K562 (cell line): Measurements from ENCODE around the gene SLC16A10. TPM values are rescaled to one million over a fixed set of nuclear protein-coding genes. Genes with fewer than 3 reads are reported as not detected.

Experiments
- ATAC-seq: fragments of 200-7000 bp; cut with Tn5 transposase; 3 replicates; pipeline ENCODE4 v1.9.1; 2020; ENCODE audit warnings: moderate library complexity
- BruUV-seq: library from RNA; stranded (reverse); fragments of 400-500 nt; replicated peaks from 2 replicates; lab custom pipeline; 2021; lab: Mats Ljungman, UMichigan
- CTCF ChIA-PET: fragments of 300-600 bp; formaldehyde crosslinking; extraction: SDS; loops from one replicate; lab custom pipeline; 2021; ENCODE audit warnings: low intra/inter-chr PET ratio; lab: Yijun Ruan, JAX
- POLR2A ChIA-PET: fragments of 300-600, 350-650 bp; sonication (Branson Sonifier 250); formaldehyde crosslinking; extraction: SDS; loops from one replicate; lab custom pipeline; 2021; ENCODE audit warnings: antibody characterized with exemption, inconsistent platforms; lab: Yijun Ruan, JAX
- DNase-seq, 4 experiments: peaks; one replicate each; pipeline versions ENCODE4 v3.0.0 to v3.0.0-alpha.2; 2011 to 2018; ENCODE audit warnings: low spot score in 3 of 4, mixed read lengths in 3 of 4; ENCODE audit errors: extremely low read depth in 1 of 4
- FAIRE-seq: peaks from 2 replicates; lab custom pipeline; 2011; peaks lifted over from hg19 to GRCh38; lab: Jason Lieb, UNC
- H2AFZ ChIP-seq: 2 replicates; pipeline ENCODE4 v1.6.0; 2011; ENCODE audit warnings: low read depth, low read length, control low read depth, inconsistent platforms
- H3K27ac ChIP-seq: fragments of 200-600 bp; 3 replicates; pipeline ENCODE4 v1.8.0; 2011; ENCODE audit warnings: low read depth, mild to moderate bottlenecking, control low read depth, inconsistent platforms, low read length, moderate library complexity, mixed read lengths; ENCODE audit errors: extremely low read depth
- H3K27me3 ChIP-seq, 2 experiments: fragments of 300-600 bp in 1 of 2; 2 replicates in 1 of 2; 3 replicates in 1 of 2; pipeline versions ENCODE4 v1.6.0 to v1.8.0; 2011; ENCODE audit warnings: inconsistent platforms in 2 of 2, low read length in 2 of 2, mild to moderate bottlenecking in 1 of 2, mixed read lengths in 1 of 2, moderate library complexity in 1 of 2; ENCODE audit not compliant: control insufficient read depth in 2 of 2, insufficient read depth in 2 of 2
- H3K36me3 ChIP-seq: fragments of 300-600 bp; 3 replicates; pipeline ENCODE4 v1.8.0; 2011; ENCODE audit warnings: mild to moderate bottlenecking, low read length, inconsistent platforms; ENCODE audit not compliant: control insufficient read depth, insufficient read depth
- H3K4me1 ChIP-seq, 2 experiments: fragments of 200-600 bp in 1 of 2; replicated peaks in 1 of 2; 2 replicates in 1 of 2; 3 replicates in 1 of 2; pipeline versions ENCODE4 v1.5.1 to v1.8.0; 2011; ENCODE audit warnings: inconsistent platforms in 2 of 2, low read length in 2 of 2, mild to moderate bottlenecking in 1 of 2, mixed read lengths in 1 of 2, moderate library complexity in 1 of 2; ENCODE audit not compliant: control insufficient read depth in 2 of 2, insufficient read depth in 2 of 2
- H3K4me2 ChIP-seq: 2 replicates; pipeline ENCODE4 v1.6.1; 2011; ENCODE audit warnings: low read length, control low read depth, inconsistent platforms, mixed read lengths; ENCODE audit not compliant: insufficient read depth
- H3K4me3 ChIP-seq: fragments of 200-600 bp; sonication (generic), shearing (Covaris generic); 2 replicates; pipeline ENCODE4 v1.5.1; 2016; ENCODE audit warnings: control low read depth, inconsistent platforms
- H3K79me2 ChIP-seq: fragments of 200-600 bp; 3 replicates; pipeline ENCODE4 v1.8.0; 2011; ENCODE audit warnings: low read length, inconsistent platforms; ENCODE audit not compliant: control insufficient read depth, insufficient read depth
- H3K9ac ChIP-seq, 2 experiments: 2 replicates each; pipeline versions ENCODE4 v1.6.0 to v1.6.1; 2011; ENCODE audit warnings: low read depth in 2 of 2, low read length in 2 of 2, control low read depth in 1 of 2, inconsistent platforms in 1 of 2, mild to moderate bottlenecking in 1 of 2, mixed read lengths in 1 of 2; ENCODE audit not compliant: insufficient read depth in 1 of 2
- H3K9me1 ChIP-seq: one replicate; pipeline ENCODE4 v1.6.0; 2011; ENCODE audit warnings: inconsistent platforms, mild to moderate bottlenecking, low read length, moderate library complexity; ENCODE audit not compliant: control insufficient read depth, insufficient read depth
- H3K9me3 ChIP-seq: replicated peaks from 2 replicates; pipeline ENCODE4 v1.5.1; 2011; ENCODE audit warnings: low read depth, low read length, inconsistent platforms; ENCODE audit not compliant: control insufficient read depth, insufficient read depth
- H4K20me1 ChIP-seq: replicated peaks from 2 replicates; pipeline ENCODE4 v1.6.1; 2011; ENCODE audit warnings: low read length, inconsistent platforms, mixed read lengths; ENCODE audit not compliant: control insufficient read depth, insufficient read depth
- CCNT2 ChIP-seq: IDR thresholded peaks from 2 replicates; pipeline ENCODE4 v1.6.1; 2011; ENCODE audit warnings: borderline replicate concordance, low read depth, mild to moderate bottlenecking, moderate library complexity, mixed read lengths, low read length; ENCODE audit not compliant: insufficient read length; ENCODE audit errors: extremely low read depth
- ESRRA ChIP-seq: fragments of 450-650 bp; IDR thresholded peaks from 2 replicates; pipeline ENCODE4 v1.6.1; 2014; ENCODE audit warnings: low read depth, mild to moderate bottlenecking, moderate library complexity, borderline replicate concordance
- FOXM1 ChIP-seq, 2 experiments: fragments of 450-650 bp in 1 of 2; sonication (generic) in 1 of 2; formaldehyde crosslinking in 1 of 2; IDR thresholded peaks; 2 replicates each; pipeline versions ENCODE4 v1.6.1 to v1.9.0; 2017 to 2022; ENCODE audit warnings: low read depth in 2 of 2, mild to moderate bottlenecking in 2 of 2, missing genetic modification reagents in 1 of 2, moderate library complexity in 1 of 2
- KAT2B ChIP-seq: IDR thresholded peaks from one replicate; pipeline ENCODE4 v1.6.1; 2012; ENCODE audit warnings: low read depth, mild to moderate bottlenecking, control low read depth, inconsistent platforms, low read length, moderate library complexity
- MCM7 ChIP-seq, 2 experiments: fragments of 450-650 bp; IDR thresholded peaks; 2 replicates each; pipeline ENCODE4 v1.6.1; 2016 to 2018
- NFRKB ChIP-seq: fragments of 450-650 bp; IDR thresholded peaks from 2 replicates; pipeline ENCODE4 v1.6.1; 2016; ENCODE audit warnings: low read depth
- POLR2A ChIP-seq: fragments of 450-650 bp; conservative IDR thresholded peaks from 2 replicates; pipeline ENCODE4 v1.6.1; 2016
- SIRT6 ChIP-seq: IDR thresholded peaks from one replicate; pipeline ENCODE4 v1.6.1; 2012; ENCODE audit warnings: low read depth, mild to moderate bottlenecking, control low read depth, inconsistent platforms, low read length, moderate library complexity
- SMARCB1 ChIP-seq: IDR thresholded peaks from 2 replicates; pipeline ENCODE4 v1.6.1; 2011; ENCODE audit warnings: improper control_type of control experiment, low read depth; ENCODE audit not compliant: insufficient read length
- SMARCE1 ChIP-seq: fragments of 450-650 bp; IDR thresholded peaks from 2 replicates; pipeline ENCODE4 v1.7.1; 2016; ENCODE audit warnings: mild to moderate bottlenecking
- TSC22D4 ChIP-seq: fragments of 450-650 bp; IDR thresholded peaks from 2 replicates; pipeline ENCODE4 v1.6.1; 2016; ENCODE audit warnings: missing genetic modification characterization, missing biosample characterization, control low read depth
- WGBS: fragments of 100-300 bp; shearing (Covaris generic); methylation state at CpG from one replicate; pipeline ENCODE4 v1.1.6; 2016; ENCODE audit warnings: low coverage, mixed read lengths; ENCODE audit not compliant: insufficient coverage; ENCODE audit errors: missing lambda C conversion rate; 5-methylcytosine and 5-hydroxymethylcytosine counted together
- in situ Hi-C: fragments of 300-500 bp; cut with MboI; formaldehyde crosslinking; loops from 4 replicates; pipeline ENCODE4 v1.15.0; 2018; ENCODE audit warnings: inconsistent platforms, mixed read lengths
- intact Hi-C: fragments of 100-400 bp; cut with micrococcal nuclease; formaldehyde crosslinking; loops from 2 replicates; pipeline ENCODE4 v1.14.2; 2022
- polyA plus RNA-seq, 8 experiments: library from polyadenylated mRNA; depleted of rRNA in 4 of 8; stranded (reverse) in 5 of 8; unstranded in 3 of 8; fragments of >200 nt; fragmentation: Nextera tagmentation in 2 of 8; fragmentation: Illumina TruSeq in 1 of 8; extraction: Ambion mirVana in 2 of 8; extraction: Trizol in 1 of 8; gene quantifications; 2 replicates each; pipeline versions ENCODE4 v1.2.1 to v1.2.3, GENCODE V29; 2011 to 2014; ENCODE audit warnings: inconsistent platforms in 1 of 8, missing spikeins in 1 of 8
- total RNA-seq, 7 experiments: library from RNA; depleted of rRNA in 6 of 7; stranded (reverse); fragments of >200 nt in 6 of 7; fragmentation: Illumina TruSeq in 2 of 7; extraction: Trizol in 2 of 7; gene quantifications; 2 replicates each; pipeline versions ENCODE4 v1.2.1 to v1.2.3, GENCODE V29; 2011 to 2021; ENCODE audit warnings: low replicate concordance in 1 of 7
- TF ChIP-seq, protein P1 (sequence below): sonication (generic); formaldehyde crosslinking; IDR thresholded peaks from 2 replicates; pipeline ENCODE4 v1.8.0; 2022; ENCODE audit warnings: mild to moderate bottlenecking, missing genetic modification reagents
- TF ChIP-seq, protein P2 (sequence below): fragments of 250-450 bp; sonication (Bioruptor Pico); IDR thresholded peaks from 2 replicates; pipeline ENCODE4 v1.4.0; 2020
- TF ChIP-seq, protein P3 (sequence below): fragments of 250-450 bp; sonication (Bioruptor Pico); IDR thresholded peaks from 2 replicates; pipeline ENCODE4 v1.5.0; 2021; ENCODE audit warnings: mild to moderate bottlenecking, moderate library complexity

The SLC16A10 gene
- total and polyA plus RNA-seq, 9 of the 15 experiments (the other 6 are each of a cell fraction or from before 2014, with no cell fraction given), result 0.02 to 0.54 (median 0.24) TPM; not detected in 4

DNA sequence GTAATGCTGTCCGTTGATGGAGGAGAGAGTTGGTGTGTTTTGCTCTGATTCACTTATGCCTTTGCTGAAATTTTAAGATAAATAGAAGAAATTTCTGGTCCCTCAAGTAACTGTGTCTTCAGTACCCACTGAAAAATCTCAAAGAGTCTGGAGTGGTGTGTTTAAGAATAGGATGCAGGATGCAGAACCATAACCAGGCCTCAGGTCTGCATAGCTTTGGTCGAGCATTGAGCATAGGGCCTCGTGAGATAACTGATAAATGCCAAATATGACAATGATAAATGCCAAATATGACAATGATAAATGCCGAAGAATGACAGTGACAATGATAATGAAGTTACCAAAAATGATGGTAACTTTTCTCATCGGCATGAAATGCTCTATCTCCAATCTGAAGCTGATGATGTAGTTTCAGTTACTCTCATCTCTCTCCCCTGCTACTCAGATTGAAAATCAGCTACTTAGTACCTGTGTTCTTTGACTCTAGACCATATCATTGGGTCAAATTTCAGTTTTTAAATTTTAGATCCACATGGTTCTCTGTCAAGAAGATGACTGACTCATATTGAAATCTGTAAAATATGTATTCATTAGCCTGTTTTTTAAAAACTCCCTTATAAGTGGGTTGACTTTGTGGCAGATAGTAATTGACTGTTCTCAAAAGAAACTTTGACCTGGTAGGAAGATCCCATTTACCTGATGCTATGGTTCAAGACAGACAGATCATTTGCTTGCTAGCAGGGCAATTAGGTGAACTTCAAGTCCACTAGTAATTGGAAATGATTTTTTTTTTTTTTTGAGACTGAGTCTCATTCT is 96.6 kb downstream of the SLC16A10 start:
- Histone ChIP-seq H3K27me3 (peaks cover 7 to 11% of the 10 kb centered on the region in 2 experiments; a peak in 3 of 5 replicates), H3K36me3 (no peaks in the 10 kb centered on the region), H3K9me3 (no peaks in the 10 kb centered on the region), H2AFZ (no peak overlapping the region), H3K9me1 (no peaks in the 10 kb centered on the region), H4K20me1 (no peaks in the 10 kb centered on the region), H3K27ac (no peak overlapping the region), H3K4me2 (no peak overlapping the region), H3K4me1 (no peaks in the 10 kb centered on the region), H3K79me2 (no peaks in the 10 kb centered on the region), H3K4me3 (no peak overlapping the region), H3K9ac (no peak overlapping the region)
- in situ Hi-C loops, result no loop called here
- 2% methylated on average over 5 of the region's 5 CpGs for WGBS
- ATAC-seq, result no peak
- no peak for FAIRE-seq
- CTCF ChIA-PET, result no interaction called here
- intact Hi-C loops, result no loop called here
- no TSS peak for BruUV-seq
- POLR2A ChIA-PET, result interaction anchor here (1.3 kb wide), 1 partner anchor 32 kb away, joined by 3 read pairs; no protein-coding TSS in a partner anchor
- DNase-seq, result no peak
- TF ChIP-seq SIRT6 (no peak), KAT2B (no peak), CCNT2 (no peak), ESRRA (no peak), TSC22D4 (tag) (no peak), NFRKB (no peak), FOXM1 (IDR thresholded peaks at IDR 0.05; ENCODE audit: low read depth) (no peak), FOXM1 (CRISPR knock-in tag; IDR thresholded peaks at IDR 0.05; ENCODE audit: low read depth) (no peak), SMARCB1 (no peak), SMARCE1 (no peak), POLR2A (no peak), MCM7 (IDR thresholded peaks at IDR 0.05) (no peak)
- TF ChIP-seq, protein P1, sequence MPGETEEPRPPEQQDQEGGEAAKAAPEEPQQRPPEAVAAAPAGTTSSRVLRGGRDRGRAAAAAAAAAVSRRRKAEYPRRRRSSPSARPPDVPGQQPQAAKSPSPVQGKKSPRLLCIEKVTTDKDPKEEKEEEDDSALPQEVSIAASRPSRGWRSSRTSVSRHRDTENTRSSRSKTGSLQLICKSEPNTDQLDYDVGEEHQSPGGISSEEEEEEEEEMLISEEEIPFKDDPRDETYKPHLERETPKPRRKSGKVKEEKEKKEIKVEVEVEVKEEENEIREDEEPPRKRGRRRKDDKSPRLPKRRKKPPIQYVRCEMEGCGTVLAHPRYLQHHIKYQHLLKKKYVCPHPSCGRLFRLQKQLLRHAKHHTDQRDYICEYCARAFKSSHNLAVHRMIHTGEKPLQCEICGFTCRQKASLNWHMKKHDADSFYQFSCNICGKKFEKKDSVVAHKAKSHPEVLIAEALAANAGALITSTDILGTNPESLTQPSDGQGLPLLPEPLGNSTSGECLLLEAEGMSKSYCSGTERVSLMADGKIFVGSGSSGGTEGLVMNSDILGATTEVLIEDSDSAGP (CRISPR knock-in tag), result no peak
- TF ChIP-seq, protein P2, sequence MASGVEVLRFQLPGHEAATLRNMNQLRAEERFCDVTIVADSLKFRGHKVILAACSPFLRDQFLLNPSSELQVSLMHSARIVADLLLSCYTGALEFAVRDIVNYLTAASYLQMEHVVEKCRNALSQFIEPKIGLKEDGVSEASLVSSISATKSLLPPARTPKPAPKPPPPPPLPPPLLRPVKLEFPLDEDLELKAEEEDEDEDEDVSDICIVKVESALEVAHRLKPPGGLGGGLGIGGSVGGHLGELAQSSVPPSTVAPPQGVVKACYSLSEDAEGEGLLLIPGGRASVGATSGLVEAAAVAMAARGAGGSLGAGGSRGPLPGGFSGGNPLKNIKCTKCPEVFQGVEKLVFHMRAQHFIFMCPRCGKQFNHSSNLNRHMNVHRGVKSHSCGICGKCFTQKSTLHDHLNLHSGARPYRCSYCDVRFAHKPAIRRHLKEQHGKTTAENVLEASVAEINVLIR (CRISPR knock-in tag), result no peak
- TF ChIP-seq, protein P3, sequence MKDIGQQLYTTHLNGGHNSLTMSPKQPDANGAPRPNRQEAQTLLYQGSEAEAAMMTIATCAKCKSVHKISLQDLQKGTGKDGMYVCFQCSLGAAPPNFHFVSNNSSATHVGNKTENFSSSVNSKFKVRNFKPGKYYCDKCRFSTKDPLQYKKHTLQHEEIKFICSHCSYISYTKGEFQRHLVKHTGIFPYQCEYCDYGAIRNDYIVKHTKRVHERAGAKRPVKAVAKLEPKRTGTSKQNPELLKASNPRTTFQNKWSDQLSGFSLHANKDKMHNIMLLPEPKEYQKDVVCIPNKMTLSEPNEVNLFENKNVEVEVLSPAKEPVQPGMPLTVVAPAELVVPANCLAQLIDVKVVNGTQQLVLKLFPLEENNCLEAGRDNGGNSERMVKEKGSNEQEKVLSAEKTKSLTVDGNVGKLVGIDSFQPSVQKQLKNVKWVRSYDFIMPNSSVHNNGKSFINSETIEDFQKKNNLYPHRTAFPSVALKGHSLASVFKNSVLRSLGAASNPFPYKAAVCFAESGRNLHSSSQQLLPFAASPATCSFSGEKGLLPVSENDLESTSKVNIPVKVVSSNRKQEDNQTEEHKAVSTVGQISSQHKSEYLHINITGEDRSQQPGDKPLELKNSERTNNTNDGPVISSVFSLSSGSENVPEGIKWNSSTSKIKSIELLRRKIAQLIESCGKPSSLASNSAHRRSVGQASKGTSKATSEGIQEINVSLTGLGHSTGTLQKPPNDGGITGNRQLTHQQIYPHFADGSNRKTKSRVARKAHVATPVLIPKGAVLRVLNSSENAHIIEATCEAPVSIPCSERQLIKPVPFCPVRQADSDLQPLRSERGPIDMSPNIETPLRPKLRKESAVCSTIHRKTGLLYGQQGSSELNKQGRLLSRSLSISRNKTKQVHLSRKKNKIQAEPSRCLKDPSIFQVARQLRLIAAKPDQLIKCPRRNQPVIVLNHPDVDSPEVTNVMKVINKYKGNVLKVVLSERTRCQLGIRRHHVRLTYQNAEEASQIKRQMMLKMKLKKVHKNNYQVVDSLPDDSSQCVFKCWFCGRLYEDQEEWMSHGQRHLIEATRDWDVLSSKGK (CRISPR knock-in tag), result no peak
